Measurements from ENCODE around the gene ARHGEF17. TPM values are rescaled to one million over a fixed set of nuclear protein-coding genes. Genes with fewer than 3 reads are reported as not detected.
A peak's percentile ranks its signal among the peaks of the same experiment; 100 is the strongest.

Gene ARHGEF17
- total and polyA plus RNA-seq, 10 donors, result 5.1 to 48.5 (median 29.0) TPM

DNA sequence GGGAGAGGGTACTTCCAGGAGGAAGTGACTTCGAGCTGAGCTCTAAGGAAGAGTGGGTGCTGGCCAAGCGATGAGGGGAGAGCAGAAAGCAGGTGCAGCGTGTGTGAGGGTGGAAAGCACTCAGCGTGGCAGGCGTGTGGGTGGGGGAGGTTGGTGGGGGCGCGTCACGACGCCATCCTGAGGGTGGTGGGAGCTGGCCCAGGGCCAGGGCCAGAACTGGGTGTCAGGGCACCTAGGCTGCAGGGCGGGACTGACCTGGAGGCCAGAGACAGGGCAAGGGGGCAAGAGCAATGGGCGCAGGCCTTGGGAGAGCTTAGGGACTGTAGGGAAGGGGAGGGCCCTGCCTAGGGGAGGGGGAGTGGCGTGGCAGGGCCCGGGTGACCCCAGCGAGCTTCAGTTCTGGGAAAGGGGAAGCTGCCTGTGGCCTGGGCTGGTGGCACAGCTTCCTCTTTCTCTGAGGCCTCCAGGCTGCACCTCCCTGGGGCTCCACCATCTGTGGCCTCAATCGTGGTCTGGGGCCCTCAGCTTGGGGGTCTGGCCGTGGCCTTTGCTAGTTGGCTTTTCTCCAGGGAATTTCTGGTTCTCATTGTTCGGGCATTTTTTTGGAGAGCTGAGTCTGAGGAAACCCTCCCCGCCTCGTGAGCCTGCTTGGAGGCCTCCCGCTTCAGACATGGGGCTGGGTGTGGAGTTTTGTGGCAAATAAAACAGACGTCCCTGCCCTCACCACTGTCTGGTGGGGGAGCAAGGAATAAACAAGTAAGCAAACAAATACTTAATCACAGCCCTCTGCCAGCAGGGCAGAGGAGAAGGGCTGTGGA is 77.0 kb downstream of the ARHGEF17 start:
- peak; percentile 68 to 88 (median 78) for TF ChIP-seq POLR2AphosphoS5 (IDR thresholded peaks at IDR 0.05)
- TF ChIP-seq, protein P1, sequence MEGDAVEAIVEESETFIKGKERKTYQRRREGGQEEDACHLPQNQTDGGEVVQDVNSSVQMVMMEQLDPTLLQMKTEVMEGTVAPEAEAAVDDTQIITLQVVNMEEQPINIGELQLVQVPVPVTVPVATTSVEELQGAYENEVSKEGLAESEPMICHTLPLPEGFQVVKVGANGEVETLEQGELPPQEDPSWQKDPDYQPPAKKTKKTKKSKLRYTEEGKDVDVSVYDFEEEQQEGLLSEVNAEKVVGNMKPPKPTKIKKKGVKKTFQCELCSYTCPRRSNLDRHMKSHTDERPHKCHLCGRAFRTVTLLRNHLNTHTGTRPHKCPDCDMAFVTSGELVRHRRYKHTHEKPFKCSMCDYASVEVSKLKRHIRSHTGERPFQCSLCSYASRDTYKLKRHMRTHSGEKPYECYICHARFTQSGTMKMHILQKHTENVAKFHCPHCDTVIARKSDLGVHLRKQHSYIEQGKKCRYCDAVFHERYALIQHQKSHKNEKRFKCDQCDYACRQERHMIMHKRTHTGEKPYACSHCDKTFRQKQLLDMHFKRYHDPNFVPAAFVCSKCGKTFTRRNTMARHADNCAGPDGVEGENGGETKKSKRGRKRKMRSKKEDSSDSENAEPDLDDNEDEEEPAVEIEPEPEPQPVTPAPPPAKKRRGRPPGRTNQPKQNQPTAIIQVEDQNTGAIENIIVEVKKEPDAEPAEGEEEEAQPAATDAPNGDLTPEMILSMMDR (IDR thresholded peaks at IDR 0.05 in 8 of 11, conservative IDR thresholded peaks at IDR 0.05 in 3 of 11), result peak in 4 of 11 experiments; percentile 14 to 45 (median 30)
- no peak for TF ChIP-seq POLR2A (IDR thresholded peaks at IDR 0.05)
- WGBS, 5 donors, result 19 to 33% (median 21%) methylated on average over 20 to 21 of the region's 21 CpGs
- no peaks in the 10 kb centered on the region for H3K27me3 ChIP-seq (replicated peaks in 1 of 7)
- H3K36me3 ChIP-seq, result peaks cover 0 to 19% (median 0%) of the 10 kb centered on the region in 6 donors
- H3K4me3 ChIP-seq, result peak overlapping the region in 2 of 8 donors; percentile 11 to 87
- DNase-seq, result peak; percentile 97
- H3K27ac ChIP-seq, result peak overlapping the region; percentile 68 to 99 (median 96)
- H3K4me1 ChIP-seq, result peaks cover 70 to 100% (median 99%) of the 10 kb centered on the region in 6 donors
- intact Hi-C loops (cut with DNase I; ENCODE audit: low total_unique reads), result no loop called here
- no peaks in the 10 kb centered on the region for H3K9me3 ChIP-seq

- intact Hi-C loops (cut with DNase I; ENCODE audit: low total_unique reads), result no loop called here
- DNase-seq, result peak; percentile 94
- peak overlapping the region in 4 of 8 donors; percentile 1 to 87 (median 6) for H3K4me3 ChIP-seq
- peaks cover 70 to 100% (median 93%) of the 10 kb centered on the region in 6 donors for H3K4me1 ChIP-seq
- H3K27me3 ChIP-seq (replicated peaks in 1 of 7), result no peaks in the 10 kb centered on the region
- WGBS, 5 donors, result 46 to 60% (median 53%) methylated on average over 7 to 8 of the region's 8 CpGs
- peak overlapping the region; percentile 68 to 99 (median 96) for H3K27ac ChIP-seq
- peaks cover 0 to 28% (median 6%) of the 10 kb centered on the region in 6 donors for H3K36me3 ChIP-seq
- no peaks in the 10 kb centered on the region for H3K9me3 ChIP-seq
- TF ChIP-seq POLR2A (IDR thresholded peaks at IDR 0.05) (no peak), POLR2AphosphoS5 (IDR thresholded peaks at IDR 0.05) (peak; percentile 54 to 76 (median 73))
These were observed 77.9 kb downstream of the ARHGEF17 start for GRCh38 chr11:73386016-73386415.

DNA sequence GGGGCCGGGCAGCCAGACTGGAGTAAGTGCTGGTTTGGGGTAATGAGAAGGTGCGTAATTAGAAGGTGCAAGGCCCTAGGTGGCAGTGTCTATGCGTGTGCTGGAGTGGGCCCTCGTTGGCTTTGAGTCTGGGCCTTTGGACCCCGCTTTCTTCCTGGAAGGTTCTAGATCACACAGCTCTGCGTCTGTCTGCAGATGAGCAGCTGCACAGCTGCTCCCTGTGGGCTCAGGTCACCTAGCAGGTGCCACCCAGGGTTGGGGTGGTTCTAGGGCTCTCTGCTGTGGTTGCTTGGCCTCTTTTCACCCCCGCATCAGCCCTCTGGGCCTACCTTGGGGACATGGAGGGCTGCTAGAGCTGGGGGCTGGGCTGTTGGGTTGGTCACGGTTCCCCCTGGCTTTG is 78.5 kb downstream of the ARHGEF17 start:
- TF ChIP-seq, protein P1 (IDR thresholded peaks at IDR 0.05 in 8 of 11, conservative IDR thresholded peaks at IDR 0.05 in 3 of 11), result no peak
- no peak for TF ChIP-seq POLR2AphosphoS5 (IDR thresholded peaks at IDR 0.05)
- DNase-seq, result no peak
- H3K27ac ChIP-seq, result peak overlapping the region; percentile 68 to 99 (median 96)
- intact Hi-C loops (cut with DNase I; ENCODE audit: low total_unique reads), result no loop called here
- no peaks in the 10 kb centered on the region for H3K9me3 ChIP-seq
- 71 to 81% (median 74%) methylated on average over 4 to 8 of the region's 8 CpGs for WGBS, 5 donors
- H3K36me3 ChIP-seq, result peaks cover 0 to 34% (median 11%) of the 10 kb centered on the region in 6 donors
- H3K27me3 ChIP-seq (replicated peaks in 1 of 7), result no peaks in the 10 kb centered on the region
- H3K4me1 ChIP-seq, result peaks cover 70 to 100% (median 88%) of the 10 kb centered on the region in 6 donors
- H3K4me3 ChIP-seq, result peak overlapping the region in 4 of 8 donors; percentile 1 to 87 (median 6)

DNA sequence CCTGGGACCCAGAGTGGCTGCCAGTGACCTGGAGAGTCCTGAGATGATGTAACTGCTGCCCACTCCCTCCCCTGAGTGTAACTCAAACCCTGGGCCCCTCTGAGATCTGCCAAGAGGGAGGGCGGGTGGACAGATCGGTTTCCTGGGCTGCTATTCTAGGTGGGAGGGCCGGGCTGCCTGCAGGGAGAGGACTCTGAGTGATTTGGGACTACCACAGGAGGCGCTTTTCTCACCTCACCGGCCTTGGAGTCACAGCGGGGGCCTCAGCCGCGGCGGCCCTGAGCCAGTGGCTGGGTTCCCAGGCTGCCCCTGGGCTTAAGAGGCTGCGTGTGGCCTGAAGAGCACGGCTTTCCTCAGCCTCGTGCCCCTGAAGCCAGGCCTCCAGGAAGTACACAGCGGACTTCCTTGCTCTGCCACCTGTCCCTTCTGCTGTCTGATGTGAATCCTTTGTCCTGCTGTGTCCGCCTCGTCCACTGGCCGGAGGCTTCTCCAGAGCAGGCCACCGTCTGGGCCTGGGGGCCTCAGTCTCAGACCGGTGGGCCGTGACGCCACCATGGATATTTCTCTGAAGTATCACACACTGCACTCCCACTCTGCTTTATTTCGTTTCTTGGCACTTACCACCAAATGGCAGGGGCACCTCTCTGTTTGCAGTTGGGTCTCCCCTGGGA is 79.7 kb downstream of the ARHGEF17 start:
- H3K4me3 ChIP-seq, result peak overlapping the region in 1 of 8 donors; percentile 87
- 62 to 70% (median 67%) methylated on average over 16 to 21 of the region's 21 CpGs for WGBS, 5 donors
- H3K27ac ChIP-seq, result peak overlapping the region; percentile 57 to 99 (median 96)
- H3K9me3 ChIP-seq, result no peaks in the 10 kb centered on the region
- no peaks in the 10 kb centered on the region for H3K27me3 ChIP-seq (replicated peaks in 1 of 7)
- TF ChIP-seq POLR2AphosphoS5 (IDR thresholded peaks at IDR 0.05) (peak in 1 of 3 donors; percentile 11), POLR2A (IDR thresholded peaks at IDR 0.05) (no peak)
- intact Hi-C loops (cut with DNase I; ENCODE audit: low total_unique reads), result no loop called here
- H3K36me3 ChIP-seq, result peaks cover 0 to 41% (median 23%) of the 10 kb centered on the region in 6 donors
- peaks cover 60 to 100% (median 80%) of the 10 kb centered on the region in 6 donors for H3K4me1 ChIP-seq
- no peak for DNase-seq

Data from spleen (tissue), 11 donors.